ENCODE results near the gene UBE2I.

- TF ChIP-seq, protein P1, sequence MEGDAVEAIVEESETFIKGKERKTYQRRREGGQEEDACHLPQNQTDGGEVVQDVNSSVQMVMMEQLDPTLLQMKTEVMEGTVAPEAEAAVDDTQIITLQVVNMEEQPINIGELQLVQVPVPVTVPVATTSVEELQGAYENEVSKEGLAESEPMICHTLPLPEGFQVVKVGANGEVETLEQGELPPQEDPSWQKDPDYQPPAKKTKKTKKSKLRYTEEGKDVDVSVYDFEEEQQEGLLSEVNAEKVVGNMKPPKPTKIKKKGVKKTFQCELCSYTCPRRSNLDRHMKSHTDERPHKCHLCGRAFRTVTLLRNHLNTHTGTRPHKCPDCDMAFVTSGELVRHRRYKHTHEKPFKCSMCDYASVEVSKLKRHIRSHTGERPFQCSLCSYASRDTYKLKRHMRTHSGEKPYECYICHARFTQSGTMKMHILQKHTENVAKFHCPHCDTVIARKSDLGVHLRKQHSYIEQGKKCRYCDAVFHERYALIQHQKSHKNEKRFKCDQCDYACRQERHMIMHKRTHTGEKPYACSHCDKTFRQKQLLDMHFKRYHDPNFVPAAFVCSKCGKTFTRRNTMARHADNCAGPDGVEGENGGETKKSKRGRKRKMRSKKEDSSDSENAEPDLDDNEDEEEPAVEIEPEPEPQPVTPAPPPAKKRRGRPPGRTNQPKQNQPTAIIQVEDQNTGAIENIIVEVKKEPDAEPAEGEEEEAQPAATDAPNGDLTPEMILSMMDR (IDR thresholded peaks at IDR 0.05), result no peak
- TF ChIP-seq ZFX (IDR thresholded peaks at IDR 0.05; ENCODE audit: borderline replicate concordance), result no peak
Observed at GRCh38 chr16:1311212-1311737, 1.8 kb downstream of the UBE2I start.
